ENCODE data around the gene TMEM269.

DNA sequence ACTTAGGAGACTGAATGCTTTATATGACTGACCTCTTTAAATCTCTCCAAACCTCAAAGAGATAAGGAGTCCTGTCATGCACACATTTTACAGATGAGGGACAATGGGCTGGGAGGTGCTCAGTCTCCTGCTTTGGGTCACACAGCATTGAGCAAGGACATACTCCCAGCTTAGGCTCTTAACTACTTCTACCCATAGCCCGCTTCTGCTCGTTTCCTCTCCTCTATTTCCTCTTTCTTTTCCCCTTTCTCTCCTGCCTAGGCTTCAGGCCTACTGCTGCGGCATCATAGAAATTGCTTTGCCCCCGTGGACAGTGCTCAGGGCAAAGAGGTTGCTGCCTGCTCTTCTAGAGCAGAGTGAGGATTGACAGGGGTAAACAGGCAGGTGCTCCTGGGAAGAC is 49.2 kb downstream of the TMEM269 start:
- no peak for TF ChIP-seq EZH2 (IDR thresholded peaks at IDR 0.05; ENCODE audit: insufficient read depth, poor library complexity, severe bottlenecking)
- TF ChIP-seq EZH2phosphoT487 (IDR thresholded peaks at IDR 0.05; ENCODE audit: insufficient read depth, low read depth), result no peak
